Measurements from ENCODE around the gene AGBL1.
"Not testable (repeated sequence)": the region's sequence is repeated elsewhere in the genome, so short reads cannot be mapped to it uniquely, and the experiment has no call there.

AGBL1 gene

DNA sequence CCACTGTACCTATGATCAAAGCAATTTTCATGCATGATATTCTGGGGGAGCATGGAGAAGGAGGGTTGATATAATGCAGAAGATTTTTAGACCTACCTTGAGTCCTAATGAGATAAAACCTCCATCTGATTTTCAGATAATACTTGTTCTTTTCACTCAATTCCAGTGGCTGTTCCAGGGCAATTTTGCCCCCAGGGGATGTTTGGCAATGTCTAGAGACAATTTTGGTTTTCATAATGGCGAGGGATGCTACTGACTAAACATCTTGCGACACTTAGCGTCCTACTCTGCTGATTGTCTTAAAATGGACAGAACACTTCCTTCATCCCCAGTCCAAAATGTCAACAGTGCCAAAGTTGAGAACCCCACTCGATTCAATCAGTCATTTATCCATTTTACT is 26.6 kb downstream of the AGBL1 start:
- no peaks in the 10 kb centered on the region for H3K27me3 ChIP-seq (ENCODE audit: insufficient read depth, low read length)
- no peaks in the 10 kb centered on the region for H3K9me3 ChIP-seq (ENCODE audit: low read length)
- H3K36me3 ChIP-seq (ENCODE audit: insufficient read depth, low read length), result no peaks in the 10 kb centered on the region
- H3K4me1 ChIP-seq (ENCODE audit: insufficient read depth, low read length), result no peaks in the 10 kb centered on the region
- H3K4me3 ChIP-seq (ENCODE audit: low read length), result no peak overlapping the region
- no peak overlapping the region for H2AFZ ChIP-seq (ENCODE audit: low read depth, low read length)

DNA sequence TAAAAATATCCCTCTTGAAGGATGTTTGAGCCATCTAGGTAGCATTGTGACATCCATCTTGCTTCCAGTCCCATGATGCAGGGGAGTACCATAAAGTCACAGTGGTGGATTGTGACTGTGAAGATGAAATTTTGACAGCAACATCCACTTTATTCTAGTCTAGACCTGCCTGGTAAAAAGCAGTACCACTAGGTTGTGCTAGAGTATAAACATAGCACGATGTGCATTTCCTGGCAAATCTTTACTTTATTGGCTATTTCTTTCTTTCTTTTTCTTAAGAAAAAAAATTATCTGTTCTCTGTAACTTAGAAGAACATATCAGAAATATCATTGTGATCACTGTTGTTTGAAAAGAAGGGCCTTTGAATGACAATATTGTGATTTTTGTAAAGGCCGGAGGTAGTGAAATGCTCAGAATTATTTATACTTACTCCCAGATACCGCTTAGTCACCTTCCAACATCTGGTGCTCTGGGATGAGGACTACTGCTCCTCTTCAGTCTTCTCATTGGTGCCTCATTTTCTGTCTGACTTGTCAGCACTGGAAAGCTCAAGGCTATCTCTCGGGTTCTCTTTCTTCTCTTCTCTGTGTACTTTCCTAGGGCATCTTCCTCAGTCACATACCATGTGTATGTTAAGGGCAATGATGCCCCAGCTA is 35.6 kb downstream of the AGBL1 start:
- no peaks in the 10 kb centered on the region for H3K36me3 ChIP-seq (ENCODE audit: insufficient read depth, low read length)

DNA sequence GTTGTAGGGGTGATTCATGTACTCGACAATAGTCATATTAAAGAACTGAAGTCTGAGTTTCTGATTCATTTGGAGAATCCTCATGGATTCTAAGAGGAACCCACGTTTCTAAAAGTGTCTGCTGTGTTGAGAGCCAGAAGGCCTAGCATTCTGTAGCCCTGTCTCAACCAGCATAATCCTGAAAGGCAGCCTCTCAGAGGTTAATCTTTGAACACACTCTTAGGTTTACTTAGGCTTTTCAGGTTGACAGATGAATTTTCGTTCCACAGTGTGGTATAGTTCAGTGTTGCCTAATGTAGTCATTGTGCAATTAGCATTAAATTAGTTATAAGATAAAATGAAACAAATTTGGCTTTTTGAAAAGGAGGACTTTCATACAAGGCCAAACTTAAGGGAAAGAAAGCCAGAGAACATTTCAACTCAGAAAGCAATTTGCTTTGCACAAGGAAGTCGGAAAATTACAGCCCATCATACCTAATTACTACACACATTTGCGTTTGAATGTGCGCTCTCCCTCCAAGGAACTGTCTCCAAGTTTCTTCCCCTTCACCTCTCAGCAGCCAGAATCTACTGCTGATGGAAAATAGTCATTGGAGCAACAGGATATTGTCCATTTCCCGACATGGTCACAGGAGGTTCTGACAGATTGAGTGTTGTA is 42.0 kb downstream of the AGBL1 start:
- Histone ChIP-seq H3K9me3 (ENCODE audit: low read length) (no peaks in the 10 kb centered on the region), H3K4me1 (ENCODE audit: insufficient read depth, low read length) (peaks cover 2% of the 10 kb centered on the region), H3K36me3 (ENCODE audit: insufficient read depth, low read length) (no peaks in the 10 kb centered on the region), H3K27me3 (ENCODE audit: insufficient read depth, low read length) (peaks cover 4% of the 10 kb centered on the region), H3K4me3 (ENCODE audit: low read length) (no peak overlapping the region), H2AFZ (ENCODE audit: low read depth, low read length) (no peak overlapping the region)

More for the DNA sequence above, 35.6 kb downstream of the AGBL1 start:
- Histone ChIP-seq H2AFZ (ENCODE audit: low read depth, low read length) (no peak overlapping the region), H3K9me3 (ENCODE audit: low read length) (no peaks in the 10 kb centered on the region), H3K4me1 (ENCODE audit: insufficient read depth, low read length) (no peaks in the 10 kb centered on the region), H3K4me3 (ENCODE audit: low read length) (no peak overlapping the region), H3K27me3 (ENCODE audit: insufficient read depth, low read length) (no peaks in the 10 kb centered on the region)

GRCh38 chr15:86122691-86123391 is 43.2 kb downstream of the AGBL1 start:
- H3K9me3 ChIP-seq (ENCODE audit: low read length); H3K27me3 ChIP-seq (ENCODE audit: insufficient read depth, low read length); H2AFZ ChIP-seq (ENCODE audit: low read depth, low read length); H3K36me3 ChIP-seq (ENCODE audit: insufficient read depth, low read length); H3K4me1 ChIP-seq (ENCODE audit: insufficient read depth, low read length); H3K4me3 ChIP-seq (ENCODE audit: low read length): not testable (repeated sequence)

GRCh38 chr15:86125775-86126174 is 46.1 kb downstream of the AGBL1 start:
- Histone ChIP-seq H3K9me3 (ENCODE audit: low read length) (no peaks in the 10 kb centered on the region), H3K36me3 (ENCODE audit: insufficient read depth, low read length) (no peaks in the 10 kb centered on the region), H3K4me1 (ENCODE audit: insufficient read depth, low read length) (peaks cover 2% of the 10 kb centered on the region), H3K4me3 (ENCODE audit: low read length) (no peak overlapping the region), H3K27me3 (ENCODE audit: insufficient read depth, low read length) (peaks cover 4% of the 10 kb centered on the region), H2AFZ (ENCODE audit: low read depth, low read length) (no peak overlapping the region)

DNA sequence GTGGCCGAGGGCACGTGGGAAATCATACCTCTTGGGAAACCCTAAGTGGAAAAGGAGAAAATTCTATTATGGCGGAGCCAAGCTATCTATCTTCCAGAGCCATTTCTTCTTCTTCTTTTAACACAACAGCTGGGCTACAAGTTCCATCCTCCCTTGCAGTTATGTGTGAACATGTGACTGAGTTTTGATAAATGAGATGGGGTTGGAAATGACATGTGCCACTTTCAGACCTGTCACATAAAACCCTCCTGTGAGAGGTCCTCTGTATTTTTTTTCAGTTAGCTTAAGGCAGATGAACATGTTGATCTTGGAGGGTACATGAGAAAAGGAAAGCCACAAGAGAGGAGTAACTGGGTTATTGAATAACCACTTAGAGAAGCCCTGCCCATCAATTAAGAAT is 47.9 kb downstream of the AGBL1 start:
- Histone ChIP-seq H3K4me3 (ENCODE audit: low read length) (no peak overlapping the region), H2AFZ (ENCODE audit: low read depth, low read length) (no peak overlapping the region), H3K4me1 (ENCODE audit: insufficient read depth, low read length) (peaks cover 1% of the 10 kb centered on the region), H3K36me3 (ENCODE audit: insufficient read depth, low read length) (no peaks in the 10 kb centered on the region), H3K27me3 (ENCODE audit: insufficient read depth, low read length) (no peaks in the 10 kb centered on the region), H3K9me3 (ENCODE audit: low read length) (no peaks in the 10 kb centered on the region)

- Histone ChIP-seq H3K4me3 (ENCODE audit: low read length) (no peak overlapping the region), H3K9me3 (ENCODE audit: low read length) (no peaks in the 10 kb centered on the region), H3K4me1 (ENCODE audit: insufficient read depth, low read length) (no peaks in the 10 kb centered on the region), H2AFZ (ENCODE audit: low read depth, low read length) (no peak overlapping the region), H3K27me3 (ENCODE audit: insufficient read depth, low read length) (no peaks in the 10 kb centered on the region), H3K36me3 (ENCODE audit: insufficient read depth, low read length) (no peaks in the 10 kb centered on the region)
Measured at GRCh38 chr15:86135041-86135440, 55.4 kb downstream of the AGBL1 start.

DNA sequence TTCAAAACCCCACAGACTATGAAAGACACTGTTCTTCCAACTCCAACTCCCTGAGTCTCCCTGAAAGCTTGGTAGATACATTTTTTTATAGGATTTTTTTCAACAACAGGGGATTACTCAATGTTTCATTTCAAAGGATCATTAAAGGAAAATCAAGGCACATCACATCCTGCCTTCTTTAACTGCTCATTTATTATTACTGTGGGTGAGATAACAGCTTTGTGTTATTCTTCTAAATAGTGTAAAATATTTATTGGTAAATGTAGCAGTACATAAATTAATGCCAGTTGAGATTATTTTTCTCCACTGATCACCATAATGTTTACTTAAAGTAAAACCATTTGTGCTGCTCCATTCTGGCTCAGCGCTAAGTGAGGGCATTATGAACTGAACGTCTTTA is 57.2 kb downstream of the AGBL1 start:
- Histone ChIP-seq H2AFZ (ENCODE audit: low read depth, low read length) (no peak overlapping the region), H3K4me3 (ENCODE audit: low read length) (no peak overlapping the region), H3K36me3 (ENCODE audit: insufficient read depth, low read length) (no peaks in the 10 kb centered on the region), H3K9me3 (ENCODE audit: low read length) (no peaks in the 10 kb centered on the region), H3K4me1 (ENCODE audit: insufficient read depth, low read length) (no peaks in the 10 kb centered on the region), H3K27me3 (ENCODE audit: insufficient read depth, low read length) (no peaks in the 10 kb centered on the region)

GRCh38 chr15:86138798-86139197 is 59.1 kb downstream of the AGBL1 start:
- H3K27me3 ChIP-seq (ENCODE audit: insufficient read depth, low read length), result no peaks in the 10 kb centered on the region
- H3K4me1 ChIP-seq (ENCODE audit: insufficient read depth, low read length), result no peaks in the 10 kb centered on the region
- H3K4me3 ChIP-seq (ENCODE audit: low read length), result no peak overlapping the region
- no peaks in the 10 kb centered on the region for H3K36me3 ChIP-seq (ENCODE audit: insufficient read depth, low read length)
- H3K9me3 ChIP-seq (ENCODE audit: low read length), result no peaks in the 10 kb centered on the region
- H2AFZ ChIP-seq (ENCODE audit: low read depth, low read length), result no peak overlapping the region

GRCh38 chr15:86139828-86140227 is 60.2 kb downstream of the AGBL1 start:
- Histone ChIP-seq H3K9me3 (ENCODE audit: low read length) (no peaks in the 10 kb centered on the region), H2AFZ (ENCODE audit: low read depth, low read length) (no peak overlapping the region), H3K27me3 (ENCODE audit: insufficient read depth, low read length) (no peaks in the 10 kb centered on the region), H3K4me1 (ENCODE audit: insufficient read depth, low read length) (no peaks in the 10 kb centered on the region), H3K4me3 (ENCODE audit: low read length) (no peak overlapping the region), H3K36me3 (ENCODE audit: insufficient read depth, low read length) (no peaks in the 10 kb centered on the region)

- H3K4me1 ChIP-seq (ENCODE audit: insufficient read depth, low read length), result no peaks in the 10 kb centered on the region
- H3K27me3 ChIP-seq (ENCODE audit: insufficient read depth, low read length), result no peaks in the 10 kb centered on the region
- H3K4me3 ChIP-seq (ENCODE audit: low read length), result no peak overlapping the region
- no peak overlapping the region for H2AFZ ChIP-seq (ENCODE audit: low read depth, low read length)
- H3K36me3 ChIP-seq (ENCODE audit: insufficient read depth, low read length), result no peaks in the 10 kb centered on the region
- no peaks in the 10 kb centered on the region for H3K9me3 ChIP-seq (ENCODE audit: low read length)
Measured at GRCh38 chr15:86154705-86155104, 75.0 kb downstream of the AGBL1 start.

GRCh38 chr15:86155551-86155950 is 75.9 kb downstream of the AGBL1 start:
- H3K4me1 ChIP-seq (ENCODE audit: insufficient read depth, low read length), result no peaks in the 10 kb centered on the region
- no peaks in the 10 kb centered on the region for H3K36me3 ChIP-seq (ENCODE audit: insufficient read depth, low read length)
- H3K27me3 ChIP-seq (ENCODE audit: insufficient read depth, low read length), result no peaks in the 10 kb centered on the region
- no peaks in the 10 kb centered on the region for H3K9me3 ChIP-seq (ENCODE audit: low read length)
- H3K4me3 ChIP-seq (ENCODE audit: low read length), result no peak overlapping the region
- no peak overlapping the region for H2AFZ ChIP-seq (ENCODE audit: low read depth, low read length)

DNA sequence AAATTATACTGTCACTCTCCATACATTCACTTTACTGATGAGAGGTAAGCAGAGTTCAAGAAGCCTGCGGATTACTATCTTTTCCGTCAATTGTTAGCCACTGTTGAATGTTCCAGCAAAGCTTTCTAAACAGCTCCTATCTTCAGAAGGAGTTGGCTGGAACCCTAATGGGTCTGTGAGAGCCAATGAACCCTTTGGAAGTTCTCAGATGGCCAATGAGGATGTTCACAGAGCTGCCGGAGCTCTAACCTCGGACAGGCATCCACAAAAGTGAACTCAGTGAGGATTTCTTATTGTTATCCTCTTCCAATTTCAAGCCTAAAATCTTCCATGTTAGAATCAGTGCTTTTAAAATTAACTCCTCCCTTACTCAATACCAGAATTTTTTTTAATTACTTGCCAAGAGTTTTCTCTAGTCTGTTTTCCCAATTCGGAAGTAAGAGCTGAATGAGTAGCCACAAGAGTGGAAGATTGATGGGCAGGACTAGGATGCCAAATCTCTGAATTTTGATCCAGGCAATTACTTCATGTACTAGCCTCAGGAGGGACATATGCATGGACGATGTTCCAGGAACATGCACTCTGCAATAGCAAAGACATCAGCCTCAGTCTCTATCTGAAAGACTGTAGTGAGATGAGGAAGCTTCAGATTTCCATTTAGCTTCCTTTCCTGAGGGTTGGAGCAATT is 78.1 kb downstream of the AGBL1 start:
- H3K4me3 ChIP-seq (ENCODE audit: low read length), result no peak overlapping the region
- H2AFZ ChIP-seq (ENCODE audit: low read depth, low read length), result no peak overlapping the region
- no peaks in the 10 kb centered on the region for H3K36me3 ChIP-seq (ENCODE audit: insufficient read depth, low read length)
- no peaks in the 10 kb centered on the region for H3K27me3 ChIP-seq (ENCODE audit: insufficient read depth, low read length)
- H3K9me3 ChIP-seq (ENCODE audit: low read length), result no peaks in the 10 kb centered on the region
- no peaks in the 10 kb centered on the region for H3K4me1 ChIP-seq (ENCODE audit: insufficient read depth, low read length)
